ENCODE measurements around the gene TULP4. TPM values are rescaled to one million over a fixed set of nuclear protein-coding genes. Genes with fewer than 3 reads are reported as not detected.

TULP4 gene
- total RNA-seq, 1 experiment from 2014 or later = 52.8 TPM

GRCh38 chr6:158539881-158540280, 227.6 kb downstream of the TULP4 start:
- TF ChIP-seq ZNF219 (CRISPR knock-in tag; IDR thresholded peaks at IDR 0.05; ENCODE audit: borderline replicate concordance) (no peak), MYBL2 (CRISPR knock-in tag; IDR thresholded peaks at IDR 0.05) (no peak), OVOL2 (CRISPR knock-in tag; IDR thresholded peaks at IDR 0.05; ENCODE audit: borderline replicate concordance) (no peak), ZBTB21 (CRISPR knock-in tag; IDR thresholded peaks at IDR 0.05; ENCODE audit: borderline replicate concordance) (no peak), NFE2L1 (CRISPR knock-in tag; IDR thresholded peaks at IDR 0.05) (no peak), MXD4 (CRISPR knock-in tag; IDR thresholded peaks at IDR 0.05; ENCODE audit: borderline replicate concordance) (no peak), SMAD4 (CRISPR knock-in tag; IDR thresholded peaks at IDR 0.05) (no peak), GRHL2 (CRISPR knock-in tag; IDR thresholded peaks at IDR 0.05; ENCODE audit: insufficient replicate concordance, severe bottlenecking) (no peak)
- H3K4me1 Mint-ChIP-seq = peaks cover 19% of the 10 kb centered on the region
- H3K4me3 Mint-ChIP-seq = no peak overlapping the region
- no peak overlapping the region for H3K27ac Mint-ChIP-seq
- H3K9me3 Mint-ChIP-seq = no peaks in the 10 kb centered on the region
- CTCF ChIA-PET = interaction anchor here (0.8 kb wide), 1 partner anchor 21 kb away, joined by 3 read pairs; no protein-coding TSS in a partner anchor
- DNase-seq (ENCODE audit: low spot score) = no peak
- H3K27me3 Mint-ChIP-seq (ENCODE audit: low read depth) = peaks cover 15% of the 10 kb centered on the region
- no peaks in the 10 kb centered on the region for H3K36me3 Mint-ChIP-seq
- POLR2A ChIA-PET = no interaction called here
- no peak for ATAC-seq

DNA sequence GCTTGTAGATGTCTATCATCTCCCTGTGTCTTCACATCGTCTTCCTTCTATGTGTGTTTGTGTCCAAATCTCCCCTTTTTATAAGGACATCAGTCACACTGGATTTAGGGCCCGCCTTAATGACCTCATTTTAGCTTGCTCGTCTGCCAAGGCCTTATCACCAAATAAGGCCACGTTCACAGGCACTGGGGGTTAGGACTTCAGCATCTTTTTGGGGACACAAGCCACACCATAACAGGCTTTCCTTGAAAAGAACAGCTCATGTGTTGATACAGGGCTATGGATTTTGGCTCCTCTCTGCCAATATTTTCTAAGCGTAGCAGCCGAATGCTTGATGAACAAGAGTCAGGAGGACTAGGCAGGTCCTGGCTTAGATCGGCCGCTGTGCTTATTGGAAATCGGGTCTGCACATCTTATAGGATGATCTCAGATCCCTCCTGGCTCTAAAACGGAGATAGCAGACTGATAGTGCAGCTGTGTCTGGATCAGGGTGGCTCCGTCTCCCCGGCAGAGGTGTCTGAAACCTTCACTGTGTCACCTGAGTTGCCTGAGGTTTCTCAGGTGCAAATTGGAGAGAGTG, 231.4 kb downstream of the TULP4 start:
- Mint-ChIP-seq H3K36me3 (no peaks in the 10 kb centered on the region), H3K4me1 (peaks cover 13% of the 10 kb centered on the region), H3K27me3 (ENCODE audit: low read depth) (peaks cover under 1% of the 10 kb centered on the region; the same call in 1 of the 2 replicates), H3K9me3 (peaks cover 6% of the 10 kb centered on the region), H3K27ac (no peak overlapping the region), H3K4me3 (no peak overlapping the region)
- POLR2A ChIA-PET = no interaction called here
- ATAC-seq = no peak
- CTCF ChIA-PET = interaction anchor here (1.2 kb wide), 2 partner anchors 175 to 322 kb away, joined by 3 read pairs; no protein-coding TSS in a partner anchor
- TF ChIP-seq, protein P1, sequence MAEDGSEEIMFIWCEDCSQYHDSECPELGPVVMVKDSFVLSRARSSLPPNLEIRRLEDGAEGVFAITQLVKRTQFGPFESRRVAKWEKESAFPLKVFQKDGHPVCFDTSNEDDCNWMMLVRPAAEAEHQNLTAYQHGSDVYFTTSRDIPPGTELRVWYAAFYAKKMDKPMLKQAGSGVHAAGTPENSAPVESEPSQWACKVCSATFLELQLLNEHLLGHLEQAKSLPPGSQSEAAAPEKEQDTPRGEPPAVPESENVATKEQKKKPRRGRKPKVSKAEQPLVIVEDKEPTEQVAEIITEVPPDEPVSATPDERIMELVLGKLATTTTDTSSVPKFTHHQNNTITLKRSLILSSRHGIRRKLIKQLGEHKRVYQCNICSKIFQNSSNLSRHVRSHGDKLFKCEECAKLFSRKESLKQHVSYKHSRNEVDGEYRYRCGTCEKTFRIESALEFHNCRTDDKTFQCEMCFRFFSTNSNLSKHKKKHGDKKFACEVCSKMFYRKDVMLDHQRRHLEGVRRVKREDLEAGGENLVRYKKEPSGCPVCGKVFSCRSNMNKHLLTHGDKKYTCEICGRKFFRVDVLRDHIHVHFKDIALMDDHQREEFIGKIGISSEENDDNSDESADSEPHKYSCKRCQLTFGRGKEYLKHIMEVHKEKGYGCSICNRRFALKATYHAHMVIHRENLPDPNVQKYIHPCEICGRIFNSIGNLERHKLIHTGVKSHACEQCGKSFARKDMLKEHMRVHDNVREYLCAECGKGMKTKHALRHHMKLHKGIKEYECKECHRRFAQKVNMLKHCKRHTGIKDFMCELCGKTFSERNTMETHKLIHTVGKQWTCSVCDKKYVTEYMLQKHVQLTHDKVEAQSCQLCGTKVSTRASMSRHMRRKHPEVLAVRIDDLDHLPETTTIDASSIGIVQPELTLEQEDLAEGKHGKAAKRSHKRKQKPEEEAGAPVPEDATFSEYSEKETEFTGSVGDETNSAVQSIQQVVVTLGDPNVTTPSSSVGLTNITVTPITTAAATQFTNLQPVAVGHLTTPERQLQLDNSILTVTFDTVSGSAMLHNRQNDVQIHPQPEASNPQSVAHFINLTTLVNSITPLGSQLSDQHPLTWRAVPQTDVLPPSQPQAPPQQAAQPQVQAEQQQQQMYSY (CRISPR knock-in tag; IDR thresholded peaks at IDR 0.05) = no peak
- no peak for TF ChIP-seq ZNF219 (CRISPR knock-in tag; IDR thresholded peaks at IDR 0.05; ENCODE audit: borderline replicate concordance)
- no peak for TF ChIP-seq ZBTB43 (CRISPR knock-in tag; IDR thresholded peaks at IDR 0.05)
- no peak for TF ChIP-seq GRHL2 (CRISPR knock-in tag; IDR thresholded peaks at IDR 0.05; ENCODE audit: insufficient replicate concordance, severe bottlenecking)
- TF ChIP-seq CREM (CRISPR knock-in tag; IDR thresholded peaks at IDR 0.05) = no peak
- TF ChIP-seq, protein P2, sequence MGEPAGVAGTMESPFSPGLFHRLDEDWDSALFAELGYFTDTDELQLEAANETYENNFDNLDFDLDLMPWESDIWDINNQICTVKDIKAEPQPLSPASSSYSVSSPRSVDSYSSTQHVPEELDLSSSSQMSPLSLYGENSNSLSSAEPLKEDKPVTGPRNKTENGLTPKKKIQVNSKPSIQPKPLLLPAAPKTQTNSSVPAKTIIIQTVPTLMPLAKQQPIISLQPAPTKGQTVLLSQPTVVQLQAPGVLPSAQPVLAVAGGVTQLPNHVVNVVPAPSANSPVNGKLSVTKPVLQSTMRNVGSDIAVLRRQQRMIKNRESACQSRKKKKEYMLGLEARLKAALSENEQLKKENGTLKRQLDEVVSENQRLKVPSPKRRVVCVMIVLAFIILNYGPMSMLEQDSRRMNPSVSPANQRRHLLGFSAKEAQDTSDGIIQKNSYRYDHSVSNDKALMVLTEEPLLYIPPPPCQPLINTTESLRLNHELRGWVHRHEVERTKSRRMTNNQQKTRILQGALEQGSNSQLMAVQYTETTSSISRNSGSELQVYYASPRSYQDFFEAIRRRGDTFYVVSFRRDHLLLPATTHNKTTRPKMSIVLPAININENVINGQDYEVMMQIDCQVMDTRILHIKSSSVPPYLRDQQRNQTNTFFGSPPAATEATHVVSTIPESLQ (CRISPR knock-in tag; IDR thresholded peaks at IDR 0.05) = no peak
- TF ChIP-seq, protein P3, sequence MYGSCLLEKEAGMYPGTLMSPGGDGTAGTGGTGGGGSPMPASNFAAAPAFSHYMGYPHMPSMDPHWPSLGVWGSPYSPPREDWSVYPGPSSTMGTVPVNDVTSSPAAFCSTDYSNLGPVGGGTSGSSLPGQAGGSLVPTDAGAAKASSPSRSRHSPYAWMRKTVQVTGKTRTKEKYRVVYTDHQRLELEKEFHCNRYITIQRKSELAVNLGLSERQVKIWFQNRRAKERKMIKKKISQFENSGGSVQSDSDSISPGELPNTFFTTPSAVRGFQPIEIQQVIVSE (CRISPR knock-in tag; IDR thresholded peaks at IDR 0.05; ENCODE audit: borderline replicate concordance) = no peak
- no peak for TF ChIP-seq TEAD4 (CRISPR knock-in tag; IDR thresholded peaks at IDR 0.05)
- no peak for TF ChIP-seq NFYB (CRISPR knock-in tag; conservative IDR thresholded peaks at IDR 0.05; ENCODE audit: low read depth)
- TF ChIP-seq CTCF (IDR thresholded peaks at IDR 0.05) = no peak
- TF ChIP-seq, protein P4, sequence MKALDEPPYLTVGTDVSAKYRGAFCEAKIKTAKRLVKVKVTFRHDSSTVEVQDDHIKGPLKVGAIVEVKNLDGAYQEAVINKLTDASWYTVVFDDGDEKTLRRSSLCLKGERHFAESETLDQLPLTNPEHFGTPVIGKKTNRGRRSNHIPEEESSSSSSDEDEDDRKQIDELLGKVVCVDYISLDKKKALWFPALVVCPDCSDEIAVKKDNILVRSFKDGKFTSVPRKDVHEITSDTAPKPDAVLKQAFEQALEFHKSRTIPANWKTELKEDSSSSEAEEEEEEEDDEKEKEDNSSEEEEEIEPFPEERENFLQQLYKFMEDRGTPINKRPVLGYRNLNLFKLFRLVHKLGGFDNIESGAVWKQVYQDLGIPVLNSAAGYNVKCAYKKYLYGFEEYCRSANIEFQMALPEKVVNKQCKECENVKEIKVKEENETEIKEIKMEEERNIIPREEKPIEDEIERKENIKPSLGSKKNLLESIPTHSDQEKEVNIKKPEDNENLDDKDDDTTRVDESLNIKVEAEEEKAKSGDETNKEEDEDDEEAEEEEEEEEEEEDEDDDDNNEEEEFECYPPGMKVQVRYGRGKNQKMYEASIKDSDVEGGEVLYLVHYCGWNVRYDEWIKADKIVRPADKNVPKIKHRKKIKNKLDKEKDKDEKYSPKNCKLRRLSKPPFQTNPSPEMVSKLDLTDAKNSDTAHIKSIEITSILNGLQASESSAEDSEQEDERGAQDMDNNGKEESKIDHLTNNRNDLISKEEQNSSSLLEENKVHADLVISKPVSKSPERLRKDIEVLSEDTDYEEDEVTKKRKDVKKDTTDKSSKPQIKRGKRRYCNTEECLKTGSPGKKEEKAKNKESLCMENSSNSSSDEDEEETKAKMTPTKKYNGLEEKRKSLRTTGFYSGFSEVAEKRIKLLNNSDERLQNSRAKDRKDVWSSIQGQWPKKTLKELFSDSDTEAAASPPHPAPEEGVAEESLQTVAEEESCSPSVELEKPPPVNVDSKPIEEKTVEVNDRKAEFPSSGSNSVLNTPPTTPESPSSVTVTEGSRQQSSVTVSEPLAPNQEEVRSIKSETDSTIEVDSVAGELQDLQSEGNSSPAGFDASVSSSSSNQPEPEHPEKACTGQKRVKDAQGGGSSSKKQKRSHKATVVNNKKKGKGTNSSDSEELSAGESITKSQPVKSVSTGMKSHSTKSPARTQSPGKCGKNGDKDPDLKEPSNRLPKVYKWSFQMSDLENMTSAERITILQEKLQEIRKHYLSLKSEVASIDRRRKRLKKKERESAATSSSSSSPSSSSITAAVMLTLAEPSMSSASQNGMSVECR (CRISPR knock-in tag; IDR thresholded peaks at IDR 0.05; ENCODE audit: borderline replicate concordance) = no peak
- no peak for TF ChIP-seq RELA (CRISPR knock-in tag; IDR thresholded peaks at IDR 0.05; ENCODE audit: borderline replicate concordance)
- TF ChIP-seq MYBL2 (CRISPR knock-in tag; IDR thresholded peaks at IDR 0.05) = no peak
- DNase-seq (ENCODE audit: low spot score) = no peak
